HCT116 (cell line): ENCODE results near the gene CCDC183. TPM values are rescaled to one million over a fixed set of nuclear protein-coding genes. Genes with fewer than 3 reads are reported as not detected.

Experiments
- ATAC-seq: fragments of 200-7000 bp; cut with Tn5 transposase; 2 replicates; pipeline ENCODE4 v1.9.1; 2020; ENCODE audit warnings: mild to moderate bottlenecking, moderate library complexity
- BruUV-seq: library from RNA; stranded (reverse); fragments of 400-500 nt; replicated peaks from 2 replicates; lab custom pipeline; 2021; lab: Mats Ljungman, UMichigan
- CTCF ChIA-PET: fragments of 300-600 bp; sonication (Branson Sonifier 250); formaldehyde crosslinking; loops from one replicate; lab custom pipeline; 2021; ENCODE audit warnings: antibody characterized with exemption; lab: Charles Lee
- POLR2A ChIA-PET: fragments of 300-600, 350-600 bp; sonication (Branson Sonifier 250); formaldehyde crosslinking; loops from one replicate; lab custom pipeline; 2021; ENCODE audit warnings: antibody characterized with exemption; lab: Charles Lee
- RAD21 ChIA-PET, 2 experiments: fragments of 300-600 bp; sonication (Branson Sonifier 250); formaldehyde crosslinking; loops; one replicate each; lab custom pipeline; 2023; ENCODE audit warnings: low total read pairs in 2 of 2; ENCODE audit not compliant: uncharacterized antibody in 2 of 2, unreplicated experiment in 2 of 2, low non-redundant PET in 1 of 2; lab: Charles Lee
- DNase-seq: peaks from one replicate; pipeline ENCODE4 v3.0.0-alpha.2; 2010; ENCODE audit warnings: low read depth, low spot score
- H2AFZ ChIP-seq: fragments of 200-600 bp; shearing (Covaris generic), sonication (generic); 2 replicates; pipeline ENCODE4 v1.6.1; 2017; ENCODE audit warnings: low read depth, mixed run types, mixed read lengths, antibody characterized with exemption, low read length; ENCODE audit not compliant: poor library complexity, severe bottlenecking
- H3K27ac ChIP-seq: 2 replicates; pipeline ENCODE4 v1.5.1; 2012; ENCODE audit warnings: low read depth, low read length
- H3K27me3 ChIP-seq: fragments of 200-600 bp; sonication (generic); 2 replicates; pipeline ENCODE4 v1.6.1; 2016; ENCODE audit warnings: mixed run types, low read length, mixed read lengths; ENCODE audit not compliant: insufficient read depth
- H3K36me3 ChIP-seq, 2 experiments: fragments of 200-500 bp in 1 of 2; fragments of 200-600 bp in 1 of 2; sonication (Bioruptor generic) in 1 of 2; sonication (generic) in 1 of 2; 2 replicates each; pipeline versions ENCODE4 v1.5.1 to v1.6.1; 2014 to 2016; ENCODE audit warnings: low read length in 2 of 2, inconsistent platforms in 1 of 2, mixed read lengths in 1 of 2, mixed run types in 1 of 2; ENCODE audit not compliant: insufficient read depth in 2 of 2, control insufficient read depth in 1 of 2
- H3K4me1 ChIP-seq, 2 experiments: fragments of 200-600 bp in 1 of 2; sonication (generic) in 1 of 2; 2 replicates each; pipeline versions ENCODE4 v1.5.1 to v1.6.1; 2012 to 2017; ENCODE audit warnings: low read length in 2 of 2, inconsistent platforms in 1 of 2, mild to moderate bottlenecking in 1 of 2, mixed read lengths in 1 of 2, mixed run types in 1 of 2, moderate library complexity in 1 of 2; ENCODE audit not compliant: insufficient read depth in 2 of 2, control insufficient read depth in 1 of 2
- H3K4me2 ChIP-seq: fragments of 200-600 bp; sonication (generic); 2 replicates; pipeline ENCODE4 v1.6.1; 2017; ENCODE audit warnings: mixed run types, low read length, mixed read lengths
- H3K4me3 ChIP-seq, 2 experiments: fragments of 200-600 bp in 1 of 2; sonication (generic) in 1 of 2; replicated peaks in 1 of 2; 2 replicates each; pipeline ENCODE4 v1.5.1; 2011 to 2016; ENCODE audit warnings: low read length in 2 of 2, control low read depth in 1 of 2, low read depth in 1 of 2, mild to moderate bottlenecking in 1 of 2, mixed read lengths in 1 of 2, mixed run types in 1 of 2
- H3K79me2 ChIP-seq: fragments of 200-600 bp; sonication (generic); 2 replicates; pipeline ENCODE4 v1.6.1; 2017; ENCODE audit warnings: mild to moderate bottlenecking, mixed run types, low read length, moderate library complexity, mixed read lengths; ENCODE audit not compliant: insufficient read depth
- H3K9ac ChIP-seq: fragments of 200-600 bp; sonication (generic); 2 replicates; pipeline ENCODE4 v1.6.1; 2016; ENCODE audit warnings: low read length, mixed read lengths
- H3K9me2 ChIP-seq: fragments of 200-600 bp; sonication (generic), shearing (Covaris generic); 2 replicates; pipeline ENCODE4 v1.6.1; 2017; ENCODE audit warnings: mixed run types, mild to moderate bottlenecking, moderate library complexity; ENCODE audit not compliant: insufficient read depth
- H3K9me3 ChIP-seq, 2 experiments: fragments of 200-500 bp in 1 of 2; fragments of 200-600 bp in 1 of 2; sonication (Bioruptor generic) in 1 of 2; sonication (generic) in 1 of 2; 2 replicates each; pipeline ENCODE4 v1.6.1; 2014 to 2017; ENCODE audit warnings: low read length in 2 of 2, mixed read lengths in 2 of 2, inconsistent platforms in 1 of 2, low read depth in 1 of 2, mild to moderate bottlenecking in 1 of 2, mixed run types in 1 of 2, moderate library complexity in 1 of 2; ENCODE audit not compliant: control insufficient read depth in 1 of 2, insufficient read depth in 1 of 2
- H4K20me1 ChIP-seq: fragments of 200-600 bp; sonication (generic), shearing (Covaris generic); 2 replicates; pipeline ENCODE4 v1.6.1; 2017; ENCODE audit warnings: mixed run types, mild to moderate bottlenecking, moderate library complexity; ENCODE audit not compliant: insufficient read depth
- EGR1 ChIP-seq: IDR thresholded peaks from 2 replicates; pipeline ENCODE4 v1.6.1; 2012; ENCODE audit warnings: low read depth
- ELF1 ChIP-seq: IDR thresholded peaks from 2 replicates; pipeline ENCODE4 v1.6.1; 2012; ENCODE audit warnings: low read depth, borderline replicate concordance
- EZH2 ChIP-seq: fragments of 200-600 bp; sonication (generic); IDR thresholded peaks from 2 replicates; pipeline ENCODE4 v1.6.1; 2017; ENCODE audit warnings: antibody characterized with exemption, mixed run types
- EZH2phosphoT487 ChIP-seq: fragments of 200-600 bp; IDR thresholded peaks from 2 replicates; pipeline ENCODE4 v1.6.1; 2018; ENCODE audit warnings: antibody characterized with exemption, borderline replicate concordance
- POLR2A ChIP-seq: IDR thresholded peaks from 2 replicates; pipeline ENCODE4 v1.7.0; 2011; ENCODE audit warnings: borderline replicate concordance; ENCODE audit not compliant: insufficient read depth, insufficient read length; ENCODE audit errors: extremely low read depth
- POLR2AphosphoS5 ChIP-seq: IDR thresholded peaks from 2 replicates; pipeline ENCODE4 v1.6.1; 2011; ENCODE audit warnings: mild to moderate bottlenecking, low read depth, low read length, moderate library complexity
- SIN3A ChIP-seq: IDR thresholded peaks from 2 replicates; pipeline ENCODE4 v1.6.1; 2012; ENCODE audit warnings: low read depth
- SRF ChIP-seq: IDR thresholded peaks from 2 replicates; pipeline ENCODE4 v1.6.1; 2012; ENCODE audit warnings: low read depth
- TCF7L2 ChIP-seq: IDR thresholded peaks from 2 replicates; pipeline ENCODE4 v1.7.0; 2011; ENCODE audit warnings: borderline replicate concordance, inconsistent platforms; ENCODE audit not compliant: insufficient read depth, insufficient read length; ENCODE audit errors: extremely low read depth
- ZBTB33 ChIP-seq: IDR thresholded peaks from 2 replicates; pipeline ENCODE4 v1.6.1; 2011; ENCODE audit warnings: mild to moderate bottlenecking, low read length, moderate library complexity; ENCODE audit not compliant: insufficient replicate concordance; ENCODE audit errors: extremely low read depth
- ZFX ChIP-seq: fragments of 450-650 bp; IDR thresholded peaks from 2 replicates; pipeline ENCODE4 v1.6.1; 2017
- intact Hi-C: fragments of 100-400 bp; cut with micrococcal nuclease; formaldehyde crosslinking; loops from 2 replicates; pipeline ENCODE4 v1.10.0; 2022
- total RNA-seq: library from RNA; stranded (reverse); gene quantifications from one replicate; pipeline ENCODE4 v1.2.1, GENCODE V29; 2021; ENCODE audit not compliant: unreplicated experiment

Gene CCDC183
- total RNA-seq, 1 experiment from 2014 or later: 2.8 TPM

- Histone ChIP-seq H3K9me2 (no peaks in the 10 kb centered on the region), H3K36me3 (no peaks in the 10 kb centered on the region), H3K4me3 (no peak overlapping the region), H2AFZ (no peak overlapping the region), H4K20me1 (no peaks in the 10 kb centered on the region), H3K9ac (no peak overlapping the region), H3K4me2 (no peak overlapping the region), H3K9me3 (peaks cover 4 to 22% of the 10 kb centered on the region in 2 experiments; a peak in 3 of 4 replicates), H3K79me2 (no peaks in the 10 kb centered on the region), H3K27me3 (no peaks in the 10 kb centered on the region), H3K4me1 (no peaks in the 10 kb centered on the region), H3K27ac (no peak overlapping the region)
- CTCF ChIA-PET: interaction anchor here (1.4 kb wide), 1 partner anchor 61 kb away, joined by 4 read pairs; no protein-coding TSS in a partner anchor
- RAD21 ChIA-PET: no interaction called here
- intact Hi-C loops: no loop called here
- ATAC-seq: no peak
- POLR2A ChIA-PET: no interaction called here
- TF ChIP-seq POLR2AphosphoS5 (no peak), SRF (no peak), TCF7L2 (no peak), EZH2 (no peak), EZH2phosphoT487 (no peak), POLR2A (no peak), ZBTB33 (no peak), EGR1 (no peak), ELF1 (no peak), SIN3A (no peak), ZFX (no peak)
- no peak for DNase-seq
- BruUV-seq: no TSS peak
Observed at GRCh38 chr9:136754626-136755301, 41.4 kb upstream of the CCDC183 start.
